ENCODE results near the gene MMP15. TPM values are rescaled to one million over a fixed set of nuclear protein-coding genes. Genes with fewer than 3 reads are reported as not detected.

MMP15 gene
- total and polyA plus RNA-seq, 2 of the 13 experiments (the other 11 are each of a cell fraction or from before 2014, with no cell fraction given) = 35.2 to 44.9 TPM

DNA sequence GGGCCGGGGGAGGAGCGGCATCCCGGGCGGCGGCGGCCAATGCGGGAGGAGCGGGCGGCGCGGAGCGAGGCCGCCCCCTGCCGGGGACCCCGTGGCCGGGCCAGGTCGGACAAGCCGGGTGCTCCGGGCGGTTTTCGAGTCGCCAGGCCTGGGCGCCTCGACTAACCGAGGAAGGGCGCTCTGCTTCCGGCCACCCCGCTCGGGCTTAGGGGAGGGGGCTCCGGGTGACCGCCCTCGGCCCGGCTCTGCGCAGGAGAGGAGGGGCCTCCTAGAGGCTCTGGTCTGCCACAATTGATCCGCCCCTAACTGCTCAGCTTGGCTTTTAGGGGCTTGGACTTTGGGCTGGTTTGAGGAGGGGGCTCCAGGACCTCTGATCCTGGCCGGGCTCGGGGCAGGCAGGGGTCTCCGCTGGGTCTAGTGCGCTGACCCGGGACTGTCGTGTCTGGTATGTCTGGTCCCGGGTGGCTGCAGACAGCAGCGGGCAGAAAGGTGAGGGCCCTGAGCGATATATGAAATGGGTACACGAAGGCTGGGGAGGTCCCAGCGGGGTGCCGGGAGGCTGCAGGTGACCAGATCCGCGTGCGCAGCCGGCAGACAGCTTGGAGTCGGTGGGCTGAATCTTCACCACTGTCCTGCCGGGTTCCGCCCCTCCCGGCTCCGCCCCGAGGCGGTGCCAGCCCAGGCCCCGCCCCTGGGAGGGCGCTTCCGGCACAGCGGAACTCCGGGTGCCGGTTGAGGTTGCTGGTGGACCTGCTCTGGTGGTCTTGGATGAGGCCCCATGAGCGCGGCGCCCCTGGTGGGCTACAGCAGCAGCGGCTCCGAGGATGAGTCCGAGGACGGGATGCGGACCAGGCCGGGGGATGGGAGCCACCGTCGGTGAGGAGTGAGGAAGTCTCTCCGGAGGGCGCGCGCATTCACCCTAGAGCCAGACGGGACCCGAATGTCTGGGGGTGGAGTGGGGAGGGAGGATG lies 24.6 kb upstream of the MMP15 start, which contains the start of gene USB1 (continued):
- 0 out of 2 replicates have a peak, but pooled peaks have one; percentile 59 for TF ChIP-seq RARG (CRISPR knock-in tag; IDR thresholded peaks at IDR 0.05; ENCODE audit: low read depth)
- TF ChIP-seq KLF11 (CRISPR knock-in tag; IDR thresholded peaks at IDR 0.05) = 0 out of 2 replicates have a peak, but pooled peaks have one; percentile 38
- peak; percentile 61; the same call in 1 of the 2 replicates for TF ChIP-seq TOPORS (CRISPR knock-in tag; IDR thresholded peaks at IDR 0.05)
- TF ChIP-seq ZNF773 (CRISPR knock-in tag; IDR thresholded peaks at IDR 0.05; ENCODE audit: borderline replicate concordance) = no peak; the same call in 1 of the 2 replicates
- TF ChIP-seq ZNF83 (CRISPR knock-in tag; IDR thresholded peaks at IDR 0.05; ENCODE audit: borderline replicate concordance) = no peak
- peak; percentile 54; the same call in 1 of the 2 replicates for TF ChIP-seq ZNF430 (CRISPR knock-in tag; IDR thresholded peaks at IDR 0.05)
- peak; percentile 25; the same call in 1 of the 2 replicates for TF ChIP-seq KLF6 (CRISPR knock-in tag; IDR thresholded peaks at IDR 0.05)
- no peak for TF ChIP-seq ATF1 (CRISPR knock-in tag; IDR thresholded peaks at IDR 0.05)
- no peak for TF ChIP-seq SYNCRIP (IDR thresholded peaks at IDR 0.05; ENCODE audit: insufficient read depth, low read depth, low read length)
- TF ChIP-seq, protein P1, sequence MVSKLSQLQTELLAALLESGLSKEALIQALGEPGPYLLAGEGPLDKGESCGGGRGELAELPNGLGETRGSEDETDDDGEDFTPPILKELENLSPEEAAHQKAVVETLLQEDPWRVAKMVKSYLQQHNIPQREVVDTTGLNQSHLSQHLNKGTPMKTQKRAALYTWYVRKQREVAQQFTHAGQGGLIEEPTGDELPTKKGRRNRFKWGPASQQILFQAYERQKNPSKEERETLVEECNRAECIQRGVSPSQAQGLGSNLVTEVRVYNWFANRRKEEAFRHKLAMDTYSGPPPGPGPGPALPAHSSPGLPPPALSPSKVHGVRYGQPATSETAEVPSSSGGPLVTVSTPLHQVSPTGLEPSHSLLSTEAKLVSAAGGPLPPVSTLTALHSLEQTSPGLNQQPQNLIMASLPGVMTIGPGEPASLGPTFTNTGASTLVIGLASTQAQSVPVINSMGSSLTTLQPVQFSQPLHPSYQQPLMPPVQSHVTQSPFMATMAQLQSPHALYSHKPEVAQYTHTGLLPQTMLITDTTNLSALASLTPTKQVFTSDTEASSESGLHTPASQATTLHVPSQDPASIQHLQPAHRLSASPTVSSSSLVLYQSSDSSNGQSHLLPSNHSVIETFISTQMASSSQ (IDR thresholded peaks at IDR 0.05; ENCODE audit: low read depth) = no peak
- TF ChIP-seq, protein P1 (CRISPR knock-in tag; IDR thresholded peaks at IDR 0.05; ENCODE audit: borderline replicate concordance) = 0 out of 2 replicates have a peak, but pooled peaks have one; percentile 39
- no peak for TF ChIP-seq ZNF333 (CRISPR knock-in tag; IDR thresholded peaks at IDR 0.05; ENCODE audit: borderline replicate concordance)
- TF ChIP-seq HMG20A (CRISPR knock-in tag; IDR thresholded peaks at IDR 0.05; ENCODE audit: borderline replicate concordance) = no peak
- TF ChIP-seq, protein P2, sequence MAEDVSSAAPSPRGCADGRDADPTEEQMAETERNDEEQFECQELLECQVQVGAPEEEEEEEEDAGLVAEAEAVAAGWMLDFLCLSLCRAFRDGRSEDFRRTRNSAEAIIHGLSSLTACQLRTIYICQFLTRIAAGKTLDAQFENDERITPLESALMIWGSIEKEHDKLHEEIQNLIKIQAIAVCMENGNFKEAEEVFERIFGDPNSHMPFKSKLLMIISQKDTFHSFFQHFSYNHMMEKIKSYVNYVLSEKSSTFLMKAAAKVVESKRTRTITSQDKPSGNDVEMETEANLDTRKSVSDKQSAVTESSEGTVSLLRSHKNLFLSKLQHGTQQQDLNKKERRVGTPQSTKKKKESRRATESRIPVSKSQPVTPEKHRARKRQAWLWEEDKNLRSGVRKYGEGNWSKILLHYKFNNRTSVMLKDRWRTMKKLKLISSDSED (CRISPR knock-in tag; IDR thresholded peaks at IDR 0.05) = no peak
- TF ChIP-seq, protein P3, sequence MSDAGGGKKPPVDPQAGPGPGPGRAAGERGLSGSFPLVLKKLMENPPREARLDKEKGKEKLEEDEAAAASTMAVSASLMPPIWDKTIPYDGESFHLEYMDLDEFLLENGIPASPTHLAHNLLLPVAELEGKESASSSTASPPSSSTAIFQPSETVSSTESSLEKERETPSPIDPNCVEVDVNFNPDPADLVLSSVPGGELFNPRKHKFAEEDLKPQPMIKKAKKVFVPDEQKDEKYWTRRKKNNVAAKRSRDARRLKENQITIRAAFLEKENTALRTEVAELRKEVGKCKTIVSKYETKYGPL (CRISPR knock-in tag; IDR thresholded peaks at IDR 0.05) = no peak
- TF ChIP-seq SNAI1 (CRISPR knock-in tag; IDR thresholded peaks at IDR 0.05; ENCODE audit: borderline replicate concordance) = no peak
- TF ChIP-seq ZNF614 (CRISPR knock-in tag; IDR thresholded peaks at IDR 0.05; ENCODE audit: borderline replicate concordance) = no peak
- TF ChIP-seq, protein P4, sequence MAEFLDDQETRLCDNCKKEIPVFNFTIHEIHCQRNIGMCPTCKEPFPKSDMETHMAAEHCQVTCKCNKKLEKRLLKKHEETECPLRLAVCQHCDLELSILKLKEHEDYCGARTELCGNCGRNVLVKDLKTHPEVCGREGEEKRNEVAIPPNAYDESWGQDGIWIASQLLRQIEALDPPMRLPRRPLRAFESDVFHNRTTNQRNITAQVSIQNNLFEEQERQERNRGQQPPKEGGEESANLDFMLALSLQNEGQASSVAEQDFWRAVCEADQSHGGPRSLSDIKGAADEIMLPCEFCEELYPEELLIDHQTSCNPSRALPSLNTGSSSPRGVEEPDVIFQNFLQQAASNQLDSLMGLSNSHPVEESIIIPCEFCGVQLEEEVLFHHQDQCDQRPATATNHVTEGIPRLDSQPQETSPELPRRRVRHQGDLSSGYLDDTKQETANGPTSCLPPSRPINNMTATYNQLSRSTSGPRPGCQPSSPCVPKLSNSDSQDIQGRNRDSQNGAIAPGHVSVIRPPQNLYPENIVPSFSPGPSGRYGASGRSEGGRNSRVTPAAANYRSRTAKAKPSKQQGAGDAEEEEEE (CRISPR knock-in tag; IDR thresholded peaks at IDR 0.05; ENCODE audit: borderline replicate concordance) = no peak
- peak; percentile 70 for TF ChIP-seq ELF4 (CRISPR knock-in tag; IDR thresholded peaks at IDR 0.05; ENCODE audit: borderline replicate concordance)
- TF ChIP-seq, protein P5, sequence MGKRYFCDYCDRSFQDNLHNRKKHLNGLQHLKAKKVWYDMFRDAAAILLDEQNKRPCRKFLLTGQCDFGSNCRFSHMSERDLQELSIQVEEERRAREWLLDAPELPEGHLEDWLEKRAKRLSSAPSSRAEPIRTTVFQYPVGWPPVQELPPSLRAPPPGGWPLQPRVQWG (CRISPR knock-in tag; IDR thresholded peaks at IDR 0.05; ENCODE audit: borderline replicate concordance, low read depth) = no peak

All from HepG2 (cell line).